GM12891 (cell line): Measurements from ENCODE around the gene SMIM41.
"Not testable (repeated sequence)": the region's sequence is repeated elsewhere in the genome, so short reads cannot be mapped to it uniquely, and the experiment has no call there.

Experiments
- DNase-seq: peaks from one replicate; pipeline ENCODE4 v3.0.0; 2011; ENCODE audit warnings: low spot score; ENCODE audit not compliant: insufficient read length
- FAIRE-seq: peaks from 2 replicates; lab custom pipeline; 2011; peaks lifted over from hg19 to GRCh38; lab: Jason Lieb, UNC
- PAX5 ChIP-seq: IDR thresholded peaks from 2 replicates; pipeline ENCODE4 v1.6.1; 2011; ENCODE audit warnings: low read length, moderate library complexity, mild to moderate bottlenecking; ENCODE audit not compliant: insufficient read depth, severe bottlenecking
- POLR2A ChIP-seq: IDR thresholded peaks from 2 replicates; pipeline ENCODE4 v1.6.1; 2011; ENCODE audit warnings: low read depth, low read length, control low read depth
- POLR2AphosphoS5 ChIP-seq: IDR thresholded peaks from 2 replicates; pipeline ENCODE4 v1.6.1; 2011; ENCODE audit warnings: low read depth, low read length, control low read depth
- POU2F2 ChIP-seq: IDR thresholded peaks from 2 replicates; pipeline ENCODE4 v1.6.1; 2011; ENCODE audit warnings: low read depth, mild to moderate bottlenecking, control low read depth, low read length, moderate library complexity
- SPI1 ChIP-seq: IDR thresholded peaks from 2 replicates; pipeline ENCODE4 v1.6.1; 2011; ENCODE audit warnings: low read depth, low read length, control low read depth
- TAF1 ChIP-seq: IDR thresholded peaks from 2 replicates; pipeline ENCODE4 v1.6.1; 2011; ENCODE audit warnings: low read depth, low read length, control low read depth

The SMIM41 gene

DNA sequence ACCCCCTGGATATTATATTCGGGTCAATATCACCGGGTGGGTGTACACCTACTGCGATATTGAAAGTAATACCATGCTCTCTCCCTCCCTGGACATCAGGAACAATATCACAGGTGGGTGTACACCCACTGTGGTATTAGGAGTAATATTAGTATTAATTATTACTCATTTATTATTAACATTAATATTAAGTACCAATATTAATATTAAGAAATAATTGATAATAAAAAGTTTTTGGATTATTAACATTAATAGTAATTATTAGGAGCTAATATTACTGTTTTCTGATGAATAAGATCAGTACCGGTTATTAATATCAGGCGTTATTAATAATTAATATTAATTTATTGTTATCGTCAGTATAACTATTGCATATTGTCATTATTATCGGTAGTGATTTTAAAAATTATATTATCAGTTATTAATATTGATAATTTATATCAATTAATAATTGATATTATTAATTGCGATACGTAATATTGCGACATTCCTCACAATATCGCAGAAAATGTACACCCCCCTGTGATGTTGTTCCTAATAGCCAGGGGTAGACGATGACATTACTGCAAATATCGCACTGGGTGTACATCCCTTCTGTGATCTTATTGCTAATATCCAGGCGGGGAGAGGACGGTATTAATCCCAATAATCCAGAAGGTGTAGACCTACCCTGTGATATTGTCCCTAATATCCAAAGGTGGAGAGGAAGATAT, 17.0 kb downstream of the SMIM41 start:
- TF ChIP-seq POLR2A = no peak
- no peak for TF ChIP-seq POLR2AphosphoS5
- no peak for TF ChIP-seq TAF1
- no peak for TF ChIP-seq PAX5
- TF ChIP-seq SPI1 = no peak
- TF ChIP-seq POU2F2 = no peak
- FAIRE-seq = no peak
- no peak for DNase-seq

DNA sequence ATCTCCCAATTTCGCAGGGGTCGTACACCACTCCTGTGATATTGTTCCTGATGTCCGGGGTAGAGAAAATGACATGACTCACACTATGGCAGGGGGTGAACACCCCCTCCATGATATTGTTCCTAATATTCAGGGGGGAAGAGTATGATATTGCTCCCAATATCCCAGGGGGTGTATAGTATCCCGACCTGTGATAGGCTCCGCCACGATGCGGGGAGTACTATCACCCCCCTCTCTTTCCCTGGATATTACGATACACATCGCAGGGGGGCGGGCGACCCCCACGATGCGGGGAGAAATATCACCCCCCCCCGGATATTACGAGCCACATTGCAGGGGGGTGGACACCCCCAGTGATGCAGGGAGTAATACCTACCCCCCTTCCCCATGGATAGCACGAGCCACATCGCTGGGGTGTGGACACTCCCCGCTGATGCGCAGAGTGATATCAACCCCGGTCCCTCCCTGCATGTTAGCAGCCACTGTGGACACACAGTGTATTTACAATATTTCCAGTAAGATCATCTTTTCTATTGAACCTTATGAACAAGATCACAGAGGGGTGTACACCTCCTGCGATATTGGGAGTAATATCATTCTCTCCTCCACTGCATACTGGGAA, 17.7 kb downstream of the SMIM41 start:
- FAIRE-seq = no peak
- no peak for TF ChIP-seq PAX5
- no peak for TF ChIP-seq POLR2AphosphoS5
- TF ChIP-seq POU2F2 = no peak
- TF ChIP-seq POLR2A = no peak
- TF ChIP-seq TAF1 = no peak
- no peak for TF ChIP-seq SPI1
- DNase-seq = no peak

DNA sequence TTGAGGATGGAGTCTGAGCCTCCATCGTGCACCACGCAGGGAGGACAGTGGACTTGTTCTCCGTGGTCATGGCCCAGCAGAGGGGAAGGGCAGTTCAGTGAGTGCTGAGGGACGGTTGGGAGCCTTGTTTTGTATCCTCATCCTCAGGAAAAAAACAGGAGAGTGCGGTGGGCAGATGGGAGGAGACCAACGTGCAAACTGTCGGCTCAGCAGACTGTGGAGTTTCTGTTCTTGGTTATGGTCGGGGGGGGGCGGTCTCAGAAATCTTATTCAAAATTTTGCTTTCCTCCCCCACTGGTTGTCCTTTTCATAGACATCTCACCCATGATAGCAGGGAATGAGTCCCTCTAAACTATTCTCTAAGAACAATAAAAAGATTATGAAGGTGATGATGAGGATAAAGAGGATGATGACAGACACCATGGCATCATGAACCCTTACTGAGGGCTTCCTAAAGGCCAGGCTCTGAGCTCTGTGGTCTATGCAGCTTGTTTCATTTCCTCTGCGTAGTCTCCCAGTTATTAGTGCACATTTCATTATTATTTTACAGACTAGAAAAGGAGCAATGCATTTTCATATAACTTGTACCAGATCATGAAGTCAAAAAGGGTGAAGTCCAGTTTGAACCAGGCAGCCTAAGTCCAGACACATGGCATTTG, 25.1 kb downstream of the SMIM41 start:
- FAIRE-seq, DNase-seq: not testable (repeated sequence)
- peak; percentile 83 for TF ChIP-seq SPI1

DNA sequence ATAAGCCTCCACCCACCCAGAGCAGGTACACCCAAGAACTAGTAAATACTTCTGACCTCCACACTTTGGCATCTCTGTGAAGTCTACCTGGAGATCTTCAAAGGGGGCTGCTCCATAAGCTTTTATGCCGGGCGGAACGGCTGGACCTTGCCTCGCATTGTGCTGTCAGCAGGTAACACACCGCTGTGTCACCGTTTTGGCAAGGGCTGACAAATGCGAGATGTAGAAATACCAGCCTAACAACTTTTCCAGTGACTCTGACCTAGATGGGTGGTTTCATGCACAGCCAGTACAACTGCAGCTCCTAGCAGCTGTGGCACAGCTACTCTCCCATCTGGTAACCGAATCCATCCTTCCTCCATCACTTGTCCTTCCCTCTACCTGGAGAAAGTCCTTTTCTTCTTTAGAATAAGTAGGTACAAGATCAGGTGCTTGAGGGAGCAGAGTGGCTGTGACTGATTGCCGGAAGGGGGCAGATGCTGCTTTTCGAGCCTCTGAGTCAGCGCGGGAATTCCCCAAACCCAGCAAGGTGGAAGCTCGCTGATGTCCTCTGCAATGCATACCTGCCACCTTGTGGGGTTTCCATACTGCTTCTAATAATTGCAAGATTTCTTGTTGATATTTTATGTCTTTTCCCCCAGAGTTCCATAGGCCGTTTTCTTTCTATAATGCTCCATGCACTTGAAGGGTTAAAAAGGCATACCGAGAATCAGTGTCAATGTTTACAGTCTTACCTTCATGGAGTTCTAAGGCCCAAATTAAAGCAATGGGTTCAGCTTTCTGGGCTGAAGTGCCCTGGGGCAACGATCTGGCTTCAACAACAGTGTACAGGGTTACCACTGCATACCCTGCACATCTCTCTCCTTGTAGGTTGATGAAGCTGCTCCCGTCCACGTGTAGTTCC, 37.0 kb downstream of the SMIM41 start:
- not testable (repeated sequence) for FAIRE-seq, DNase-seq

DNA sequence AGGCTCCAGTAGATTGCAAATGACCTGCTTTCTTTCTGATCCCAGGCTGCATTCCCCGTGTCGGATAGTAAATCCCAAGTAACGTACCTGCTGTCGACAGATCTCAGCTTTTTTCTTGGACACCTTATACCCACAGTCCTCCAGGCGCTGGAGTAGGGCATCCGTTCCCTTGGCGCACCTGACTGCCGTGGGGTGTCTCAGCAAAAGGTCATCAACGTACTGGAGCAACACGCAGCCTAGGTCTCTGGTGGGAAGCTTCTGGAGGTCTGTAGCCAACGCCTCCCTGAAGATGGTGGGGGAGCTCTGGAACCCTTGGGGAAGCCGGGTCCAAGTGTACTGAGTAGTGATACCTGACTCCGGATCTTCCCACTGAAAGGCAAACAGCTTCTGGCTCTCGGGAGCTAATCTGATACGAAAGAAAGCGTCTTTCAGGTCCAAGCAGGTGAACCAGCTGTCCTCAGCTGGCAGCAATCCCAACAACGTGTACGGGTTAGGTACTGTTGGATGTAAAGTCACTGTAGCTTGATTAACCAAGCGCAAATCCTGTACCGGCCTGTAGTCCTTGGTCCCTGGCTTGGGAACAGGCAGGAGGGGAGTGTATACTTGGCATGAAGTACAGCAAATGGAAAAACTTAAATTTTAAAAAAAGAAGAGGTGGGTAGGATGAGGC, 38.4 kb downstream of the SMIM41 start:
- not testable (repeated sequence) for DNase-seq, FAIRE-seq
- TF ChIP-seq PAX5 = peak; percentile 26

DNA sequence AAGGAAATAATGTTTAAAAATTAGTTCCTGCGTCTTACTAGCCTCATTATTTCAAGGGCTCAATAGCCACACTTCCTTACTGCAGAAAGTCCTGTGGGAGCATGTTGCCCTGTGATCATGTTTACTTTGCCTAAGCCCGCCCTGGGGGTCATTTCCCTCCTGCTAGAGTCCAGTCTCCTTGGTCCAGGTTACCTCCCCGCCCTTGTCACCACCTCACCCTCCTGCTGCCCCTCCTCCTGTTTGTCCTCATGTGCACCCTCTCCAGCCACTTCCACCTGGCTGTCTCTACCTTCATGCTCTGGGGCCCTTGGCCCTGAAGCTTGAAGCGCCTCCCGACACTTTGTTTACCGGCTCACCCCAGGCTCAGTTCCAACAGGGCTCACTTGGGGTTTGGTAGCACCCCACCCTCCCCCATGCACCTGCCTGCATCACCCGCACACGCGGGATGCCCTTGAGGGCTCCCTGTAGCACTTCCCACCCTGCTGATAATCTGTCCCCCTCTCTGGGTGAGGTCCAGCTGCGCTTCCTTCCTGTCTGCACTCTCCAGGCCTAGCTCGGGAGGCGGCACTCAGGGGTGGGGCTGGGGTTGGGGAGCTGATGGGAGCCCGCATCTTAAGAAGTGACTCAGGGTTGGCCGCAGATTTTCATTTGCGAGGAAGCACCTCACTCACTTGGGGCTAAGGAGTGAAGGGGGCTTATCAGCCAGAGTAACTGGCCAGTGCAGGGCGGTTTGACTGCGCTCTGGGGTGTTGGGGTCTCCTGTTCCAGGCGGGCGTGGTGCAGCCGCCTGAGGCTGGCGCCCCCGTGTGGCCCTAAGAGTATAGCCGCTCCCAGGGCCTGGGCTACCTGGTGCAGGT, 40.1 kb downstream of the SMIM41 start:
- no peak for DNase-seq
- FAIRE-seq = peak; percentile 9
- TF ChIP-seq TAF1 (no peak), SPI1 (0 out of 2 replicates have a peak, but pooled peaks have one; percentile 13)

DNA sequence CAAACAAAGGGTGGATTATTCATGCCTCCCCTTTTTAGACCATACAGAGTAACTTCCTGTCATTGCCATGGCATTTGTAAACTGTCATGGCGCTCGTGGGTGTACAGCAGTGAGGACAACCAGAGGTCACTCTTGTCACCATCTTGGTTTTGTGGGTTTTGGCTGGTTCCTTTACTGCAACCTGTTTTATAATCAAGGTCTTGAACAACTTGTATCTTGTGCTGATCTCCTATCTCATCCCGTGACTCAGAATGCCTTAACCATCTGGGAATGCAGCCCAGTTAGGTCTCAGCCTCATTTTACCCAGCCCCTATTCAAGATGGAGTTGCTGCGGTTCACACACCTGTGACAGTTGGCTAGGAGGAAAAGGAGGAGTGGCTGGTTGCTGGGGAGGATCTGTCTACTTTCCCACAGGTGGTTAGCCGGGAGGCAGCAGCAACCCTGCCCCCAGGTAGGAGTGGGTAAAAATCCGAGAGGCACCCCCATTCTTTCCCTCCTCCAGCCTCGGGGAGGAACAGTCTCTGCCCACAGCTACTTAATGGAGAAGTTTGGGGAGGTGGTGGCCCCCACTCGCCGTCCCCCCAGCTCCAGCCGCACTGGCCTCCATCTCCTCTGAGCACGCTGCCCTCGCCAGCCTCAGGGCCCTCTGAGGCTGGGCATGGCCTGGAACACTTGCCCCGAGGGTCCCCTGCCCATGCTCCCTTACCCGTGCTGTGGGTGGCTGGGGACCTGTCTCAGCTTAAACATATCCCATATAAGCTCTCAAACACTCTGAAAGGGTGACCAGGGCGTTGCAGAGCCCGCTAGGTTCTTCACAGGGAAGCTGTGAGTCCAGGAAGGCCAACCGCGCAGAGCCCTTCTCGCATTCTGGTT, 41.7 kb downstream of the SMIM41 start:
- no peak for DNase-seq
- no peak for FAIRE-seq
- TF ChIP-seq TAF1 (no peak), POLR2AphosphoS5 (no peak), SPI1 (no peak), PAX5 (no peak), POU2F2 (no peak), POLR2A (no peak)

DNA sequence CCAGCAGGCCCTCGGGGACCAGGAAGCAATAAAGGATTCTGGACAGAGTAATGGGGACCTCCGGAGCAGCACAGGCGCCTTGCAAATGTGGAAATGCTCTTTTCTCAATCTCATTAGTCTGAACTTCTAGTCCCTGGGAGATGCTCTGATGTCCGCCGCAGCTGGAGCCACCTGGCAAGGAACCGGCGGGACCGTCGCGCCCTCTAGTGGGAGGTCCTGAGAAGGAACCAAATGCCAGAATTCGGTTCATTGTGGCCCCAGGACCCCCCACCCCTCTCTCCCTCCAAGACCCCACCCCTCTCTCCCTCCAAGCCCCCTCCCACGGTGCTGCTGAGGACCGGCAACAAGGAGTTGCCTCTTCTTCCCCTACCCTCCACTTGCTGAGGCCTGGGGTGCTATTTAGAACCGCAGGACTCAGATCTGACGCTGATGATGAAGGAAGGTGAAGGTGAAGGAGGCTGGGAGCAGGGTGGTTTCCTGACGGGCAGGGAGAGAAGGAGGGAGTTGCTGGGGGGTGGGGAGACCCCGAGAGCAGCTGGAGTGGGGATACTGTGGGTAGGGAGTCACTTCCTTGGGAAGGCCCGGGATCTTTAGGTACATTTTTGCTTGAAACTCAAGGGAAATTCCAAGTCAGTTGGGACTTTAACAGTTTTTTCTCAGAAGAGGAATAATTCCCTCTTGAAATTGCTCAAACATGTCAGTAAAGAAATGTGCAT, 42.5 kb downstream of the SMIM41 start:
- no peak for TF ChIP-seq POLR2AphosphoS5
- DNase-seq (no peak), FAIRE-seq (peak; percentile 72)
